ENCODE measurements around the gene ZBTB8OS. TPM values are rescaled to one million over a fixed set of nuclear protein-coding genes. Genes with fewer than 3 reads are reported as not detected.
"Not testable (repeated sequence)": the region's sequence is repeated elsewhere in the genome, so short reads cannot be mapped to it uniquely, and the experiment has no call there.

The ZBTB8OS gene
- 48.8 and 64.5 TPM in 2 replicates for total RNA-seq

DNA sequence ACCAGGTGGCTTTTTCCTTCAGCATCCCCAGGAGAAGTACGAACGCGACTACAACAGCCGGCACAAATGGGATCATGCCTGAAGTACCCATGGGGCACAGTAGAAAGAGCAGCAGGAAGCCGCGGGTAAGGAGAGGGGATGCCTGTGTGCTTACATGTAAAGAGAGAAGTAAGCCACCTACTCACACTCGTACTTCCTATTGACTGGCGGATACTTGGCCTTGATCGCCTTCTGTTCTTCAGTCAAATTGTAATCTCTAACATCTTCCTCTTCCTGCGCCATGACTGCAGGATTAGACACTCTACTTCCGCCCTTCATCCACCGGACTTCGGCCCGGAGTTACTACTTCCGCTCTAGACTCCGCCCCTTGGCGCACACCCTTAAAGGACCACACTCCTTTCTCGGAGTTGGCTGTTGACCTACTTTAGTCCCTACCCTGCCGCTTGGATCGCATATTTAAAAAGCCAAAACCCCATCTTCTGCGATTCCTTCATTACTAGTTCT, at the start of gene ZBTB8OS:
Gene ZBTB8OS, minus strand, starts transcription at position 303 of the 504 bp plus-strand sequence. Its CDS starts 21 bp downstream, at position 282.
- intact Hi-C loops (cut with micrococcal nuclease) = loop anchor here (1.0 to 10.0 kb wide), 16 partner anchors 23 to 1353 kb away; partner anchors contain the start of genes AK2, AZIN2, BSDC1 and CCDC28B

DNA sequence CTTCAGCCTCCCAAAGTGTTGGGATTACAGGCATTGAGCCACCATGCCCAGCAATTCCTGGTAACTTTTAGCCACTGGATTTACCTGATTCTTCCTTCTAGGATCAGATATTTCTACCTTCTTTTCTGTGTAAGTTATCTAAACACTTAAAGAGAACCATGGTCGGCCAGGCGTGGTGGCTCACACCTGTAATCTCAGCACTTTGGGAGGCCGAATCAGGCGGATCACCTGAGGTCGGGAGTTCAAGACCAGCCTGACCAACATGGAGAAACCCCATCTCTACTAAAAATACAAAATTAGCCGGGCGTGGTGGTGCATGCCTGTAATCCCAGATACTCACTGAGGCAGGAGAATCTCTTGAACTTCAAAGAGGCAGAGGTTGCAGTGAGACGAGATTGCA, 46.6 kb upstream of the ZBTB8OS start:
- intact Hi-C loops (cut with micrococcal nuclease) = not testable (repeated sequence)

DNA sequence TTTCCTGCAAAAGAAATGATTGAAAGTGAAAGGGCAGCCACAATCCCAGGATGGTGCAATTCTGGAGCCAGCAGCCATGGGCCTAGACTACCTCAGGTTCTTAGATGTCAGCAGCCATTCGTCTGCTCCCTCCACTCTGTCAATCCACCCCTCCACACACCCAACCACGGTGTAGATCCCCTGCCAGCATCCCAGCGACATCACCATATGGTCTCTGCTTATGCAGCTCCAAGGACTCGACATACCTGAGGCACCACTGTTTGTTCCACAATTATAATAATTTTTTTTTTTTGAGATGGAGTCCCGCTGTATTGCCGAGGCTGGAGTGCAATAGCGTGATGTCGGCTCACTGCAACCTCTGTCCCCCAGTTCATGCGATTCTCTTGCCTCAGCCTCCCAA, 45.7 kb upstream of the ZBTB8OS start:
- intact Hi-C loops (cut with micrococcal nuclease) = no loop called here

DNA sequence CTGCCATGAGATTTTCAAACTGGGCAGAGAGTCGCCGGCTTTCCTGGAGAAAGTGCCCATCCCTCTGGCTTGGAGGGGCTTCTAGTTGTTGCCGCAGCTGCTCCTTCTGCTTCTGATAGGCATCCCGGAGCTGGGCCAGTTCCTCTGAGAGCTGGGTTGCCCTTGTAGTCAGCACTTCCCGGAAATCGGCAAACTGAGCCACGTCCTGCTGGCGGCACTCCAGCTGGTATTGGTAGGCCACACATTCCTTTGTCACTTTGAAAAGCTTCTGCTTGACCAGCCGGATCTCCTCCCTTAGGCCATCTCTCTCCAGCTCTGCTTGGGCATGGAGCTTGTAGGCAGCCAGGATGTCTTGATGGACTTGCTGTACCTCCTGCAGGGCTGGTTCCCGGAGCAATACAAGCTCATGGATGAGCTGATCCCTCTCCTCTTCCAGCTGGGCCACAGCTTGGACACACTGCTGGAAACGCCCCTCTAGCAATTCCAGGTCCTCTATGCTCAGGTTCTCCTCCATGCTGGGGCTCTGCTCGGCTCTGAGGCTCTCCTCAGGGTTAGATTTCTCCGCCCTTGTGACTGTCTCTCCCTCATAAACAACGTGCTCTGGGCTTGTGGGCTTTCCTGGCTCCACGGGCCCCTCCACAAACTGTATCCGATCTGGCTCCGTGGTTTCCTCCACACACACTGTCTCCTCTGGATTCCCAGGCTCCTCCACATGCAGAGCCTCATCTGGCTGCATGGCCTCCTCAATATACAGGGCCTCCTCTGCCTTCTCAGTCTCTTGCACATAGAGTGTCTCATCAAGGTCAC, 45.0 kb upstream of the ZBTB8OS start:
- intact Hi-C loops (cut with micrococcal nuclease) = no loop called here

DNA sequence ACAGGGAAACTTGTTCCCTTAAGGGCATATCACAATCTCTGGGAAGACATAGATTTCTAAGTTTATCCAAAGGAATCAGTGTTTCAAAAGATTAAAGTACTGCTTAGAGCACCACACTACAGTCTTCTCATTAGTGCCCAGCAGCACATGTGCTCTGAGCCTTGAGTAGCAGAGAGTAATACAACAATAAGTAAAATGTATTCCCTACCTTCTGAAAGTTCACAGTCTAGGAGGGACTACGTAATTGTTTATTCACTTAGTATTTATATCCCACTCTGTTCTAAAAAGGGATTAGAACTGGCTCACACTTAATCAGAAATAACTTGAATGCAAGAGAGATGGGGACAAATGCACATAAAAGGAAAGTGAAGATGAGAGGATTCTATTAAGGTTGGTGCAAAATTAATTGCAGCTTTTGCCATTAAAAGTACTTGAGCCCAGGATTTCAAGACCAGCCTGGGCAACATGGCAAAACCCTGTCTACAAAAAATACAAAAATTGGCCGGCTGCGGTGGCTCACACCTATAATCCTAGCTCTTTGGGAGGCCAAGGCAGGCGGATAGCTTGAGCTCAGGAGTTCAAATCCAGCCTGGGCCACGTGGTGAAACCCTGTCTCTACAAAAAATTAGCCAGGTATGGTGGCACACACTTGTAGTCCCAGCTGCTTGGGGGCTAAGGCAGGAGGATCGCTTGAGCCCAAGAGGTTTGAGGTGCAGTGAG, 43.3 kb upstream of the ZBTB8OS start:
- intact Hi-C loops (cut with micrococcal nuclease) = no loop called here

DNA sequence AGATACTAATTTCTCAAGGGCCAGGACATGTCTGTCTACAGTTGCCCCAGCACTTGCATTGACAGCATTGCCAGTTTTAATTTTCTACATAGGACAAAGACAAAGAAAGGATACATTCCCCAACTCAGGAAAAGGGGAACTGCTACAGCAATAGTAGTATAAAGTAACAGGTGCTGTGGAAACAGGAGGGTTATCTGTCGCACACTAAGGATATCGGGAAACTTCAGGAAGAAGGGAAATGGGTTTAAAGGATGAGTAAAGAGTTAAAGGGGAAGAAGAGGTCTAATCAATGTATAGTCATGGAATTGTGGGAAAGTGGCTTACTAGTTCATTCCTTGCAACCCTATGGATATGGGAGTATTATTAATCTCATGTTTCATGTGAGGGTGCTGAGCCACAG, 36.0 kb upstream of the ZBTB8OS start:
- intact Hi-C loops (cut with micrococcal nuclease) = no loop called here

DNA sequence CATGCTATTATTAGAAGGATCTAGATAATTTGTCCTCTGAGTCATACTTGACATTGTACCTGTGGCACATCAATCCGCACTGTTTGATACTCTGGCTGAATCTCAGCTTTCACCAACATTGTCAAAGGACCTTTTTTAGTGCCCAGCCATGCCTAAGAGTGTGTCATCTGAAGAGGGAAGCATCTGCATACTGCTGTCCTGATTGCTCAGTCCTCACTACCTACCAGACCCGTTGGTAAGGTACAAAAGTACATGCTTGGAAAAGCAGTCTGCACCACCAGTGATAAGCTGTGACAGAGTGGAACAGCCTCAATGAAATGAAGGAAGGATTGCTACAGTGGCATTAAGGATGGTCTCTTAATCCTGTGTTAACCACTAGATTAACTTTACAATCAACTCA, 35.1 kb upstream of the ZBTB8OS start:
- intact Hi-C loops (cut with micrococcal nuclease) = no loop called here

DNA sequence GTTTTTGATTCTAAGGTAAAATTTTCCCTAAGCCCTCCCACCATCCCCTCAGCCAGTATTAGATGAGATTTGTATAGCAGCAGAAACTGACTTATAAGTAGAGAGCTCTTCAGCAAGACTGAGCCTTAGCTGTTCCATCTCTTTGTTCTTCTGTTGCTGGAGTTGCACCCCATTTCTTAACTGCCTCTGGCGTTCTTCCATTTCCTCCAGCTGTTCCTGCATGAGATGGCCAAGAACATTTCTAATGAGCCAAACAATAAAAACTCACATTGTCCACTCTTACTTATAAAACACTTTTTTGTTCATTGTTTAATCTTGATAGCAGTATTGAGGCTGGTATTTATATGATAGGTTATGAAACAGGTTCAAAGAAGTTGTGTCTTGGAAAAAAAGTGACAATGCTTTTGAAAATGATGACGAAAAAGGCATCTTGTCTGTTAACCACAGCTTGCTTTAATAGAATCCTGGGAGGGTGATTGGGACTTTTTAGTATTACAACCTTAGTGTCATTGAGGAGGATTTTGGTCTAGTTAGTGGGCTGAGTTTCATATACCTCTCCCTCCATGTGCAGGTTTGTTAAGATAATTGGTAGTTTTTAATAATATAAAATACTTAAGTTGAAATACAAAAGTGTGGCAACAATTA, 33.9 kb upstream of the ZBTB8OS start:
- intact Hi-C loops (cut with micrococcal nuclease) = no loop called here

DNA sequence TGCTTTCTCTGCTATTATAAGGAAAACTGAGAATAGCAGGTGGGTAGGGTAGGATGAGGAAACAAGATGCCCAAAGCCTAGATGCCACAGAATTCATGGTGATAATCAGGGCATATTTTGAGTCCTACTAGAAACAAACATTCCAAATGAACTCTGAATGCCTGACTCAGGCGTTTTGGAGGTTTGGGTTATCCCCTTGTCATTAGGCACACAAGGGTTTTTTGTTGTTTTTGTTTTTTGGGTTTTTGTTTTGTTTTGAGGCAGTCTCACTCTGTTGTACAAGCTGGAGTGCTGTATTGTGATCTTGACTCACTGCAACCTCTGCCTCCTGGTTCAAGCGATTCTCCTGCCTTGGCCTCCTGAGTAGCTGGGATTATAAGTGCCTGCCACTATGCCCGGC, 33.0 kb upstream of the ZBTB8OS start:
- intact Hi-C loops (cut with micrococcal nuclease) = no loop called here

DNA sequence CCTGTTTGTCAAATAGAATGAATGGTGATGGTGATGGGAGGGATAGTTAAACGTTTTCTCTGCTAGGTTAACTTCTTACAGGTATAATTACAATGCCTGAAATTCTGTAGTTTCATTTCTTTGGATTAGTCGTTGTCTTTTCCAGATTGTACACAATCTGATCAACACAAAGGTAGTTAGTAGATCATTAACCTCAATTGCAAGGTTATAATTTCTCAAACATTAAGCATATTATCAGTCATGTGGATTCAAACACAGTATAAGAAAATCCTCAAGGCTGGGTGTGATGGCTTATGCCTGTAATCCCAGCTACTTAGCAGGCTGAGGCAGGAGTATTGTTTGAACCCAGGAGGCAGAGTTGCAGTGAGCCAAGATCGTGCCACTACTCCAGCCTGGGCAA, 31.6 kb upstream of the ZBTB8OS start:
- intact Hi-C loops (cut with micrococcal nuclease) = no loop called here

DNA sequence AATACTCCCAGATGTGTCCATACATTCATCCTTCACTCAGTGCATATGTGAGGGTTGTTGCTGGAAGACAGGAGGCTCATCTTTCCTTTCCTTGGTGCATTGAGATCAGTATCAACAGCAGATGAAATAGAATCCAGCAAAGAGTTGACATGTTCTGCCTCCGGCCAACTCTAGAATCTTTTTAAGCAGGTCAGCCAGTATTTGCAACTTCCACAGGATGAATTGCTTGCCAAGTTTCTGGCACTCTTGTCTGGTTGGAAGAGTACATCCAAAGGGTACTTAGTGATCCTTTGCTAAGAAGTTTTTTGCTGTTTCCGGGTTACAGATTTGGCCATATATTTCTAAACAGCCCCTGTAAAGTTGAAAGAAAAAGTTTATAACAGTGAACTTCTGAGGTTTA, 31.2 kb upstream of the ZBTB8OS start:
- intact Hi-C loops (cut with micrococcal nuclease) = no loop called here

DNA sequence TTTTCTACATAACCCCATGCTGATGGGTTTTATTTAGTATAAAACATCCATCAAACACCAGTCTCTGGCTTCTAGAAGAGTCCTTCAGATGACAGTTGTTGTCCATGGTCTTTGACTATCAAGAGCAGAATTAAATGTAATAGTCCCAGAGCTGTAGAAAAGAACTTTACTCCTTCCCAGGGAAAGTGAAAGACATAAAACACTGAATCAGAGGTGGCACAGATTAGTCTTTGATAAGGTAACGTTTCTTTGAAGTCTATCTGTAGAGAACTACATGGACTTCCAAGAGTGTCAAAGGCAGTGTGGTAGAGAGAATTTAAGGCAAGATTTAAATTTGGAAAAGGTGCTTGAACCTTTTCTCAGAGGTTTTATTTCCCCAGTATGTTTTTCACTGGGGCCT, 30.3 kb upstream of the ZBTB8OS start:
- intact Hi-C loops (cut with micrococcal nuclease) = no loop called here

DNA sequence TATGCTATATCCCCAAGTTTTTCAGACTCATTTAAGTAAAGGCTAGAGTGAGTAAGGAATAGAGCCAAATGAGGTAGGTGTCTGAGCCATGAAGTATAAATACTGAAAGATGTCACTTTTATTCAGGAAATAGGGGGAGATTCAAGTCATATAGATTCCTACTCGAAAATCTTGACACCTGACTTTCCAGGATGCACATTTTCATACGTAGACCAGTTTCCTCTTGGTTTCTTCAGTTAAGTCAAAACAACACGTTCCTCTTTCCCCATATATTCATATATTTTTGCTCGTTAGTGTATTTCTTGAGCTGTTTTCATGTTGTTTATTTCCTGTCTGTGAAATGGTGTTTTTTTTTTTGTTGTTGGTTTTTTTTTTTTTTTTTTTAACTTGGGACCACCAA, 29.6 kb upstream of the ZBTB8OS start:
- intact Hi-C loops (cut with micrococcal nuclease) = not testable (repeated sequence)

DNA sequence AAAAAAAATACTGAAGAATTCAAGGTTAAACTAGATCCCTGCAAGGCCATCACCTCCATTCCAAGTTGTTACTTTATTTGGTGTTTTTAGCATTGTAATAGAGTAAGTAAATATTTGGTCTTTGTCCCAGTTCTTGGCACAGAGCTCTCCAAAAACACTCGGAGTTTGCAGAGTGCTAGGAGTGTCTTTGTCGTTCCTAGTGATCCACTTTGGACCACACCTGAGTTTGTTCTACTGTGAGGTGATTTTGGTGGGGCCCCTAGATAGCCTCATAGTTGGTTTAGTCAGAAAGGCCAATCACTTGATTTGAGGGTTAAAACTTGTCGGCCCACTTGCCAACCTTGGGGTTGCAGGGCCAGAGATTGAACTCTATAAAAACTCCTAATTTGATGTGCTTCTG, 26.6 kb upstream of the ZBTB8OS start:
- intact Hi-C loops (cut with micrococcal nuclease) = no loop called here

DNA sequence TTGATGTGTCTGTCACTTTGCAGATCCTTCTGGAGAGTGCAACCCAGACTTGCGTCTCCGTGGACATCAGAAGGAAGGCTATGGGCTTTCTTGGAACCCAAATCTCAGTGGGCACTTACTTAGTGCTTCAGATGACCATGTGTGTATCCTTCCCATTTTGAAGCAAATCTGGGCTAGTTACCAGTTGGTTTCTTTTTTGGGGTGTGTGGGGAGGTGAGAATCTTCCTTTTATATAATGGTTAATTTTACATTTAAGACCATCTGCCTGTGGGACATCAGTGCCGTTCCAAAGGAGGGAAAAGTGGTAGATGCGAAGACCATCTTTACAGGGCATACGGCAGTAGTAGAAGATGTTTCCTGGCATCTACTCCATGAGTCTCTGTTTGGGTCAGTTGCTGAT, 18.4 kb upstream of the ZBTB8OS start:
- intact Hi-C loops (cut with micrococcal nuclease) = not testable (repeated sequence)

DNA sequence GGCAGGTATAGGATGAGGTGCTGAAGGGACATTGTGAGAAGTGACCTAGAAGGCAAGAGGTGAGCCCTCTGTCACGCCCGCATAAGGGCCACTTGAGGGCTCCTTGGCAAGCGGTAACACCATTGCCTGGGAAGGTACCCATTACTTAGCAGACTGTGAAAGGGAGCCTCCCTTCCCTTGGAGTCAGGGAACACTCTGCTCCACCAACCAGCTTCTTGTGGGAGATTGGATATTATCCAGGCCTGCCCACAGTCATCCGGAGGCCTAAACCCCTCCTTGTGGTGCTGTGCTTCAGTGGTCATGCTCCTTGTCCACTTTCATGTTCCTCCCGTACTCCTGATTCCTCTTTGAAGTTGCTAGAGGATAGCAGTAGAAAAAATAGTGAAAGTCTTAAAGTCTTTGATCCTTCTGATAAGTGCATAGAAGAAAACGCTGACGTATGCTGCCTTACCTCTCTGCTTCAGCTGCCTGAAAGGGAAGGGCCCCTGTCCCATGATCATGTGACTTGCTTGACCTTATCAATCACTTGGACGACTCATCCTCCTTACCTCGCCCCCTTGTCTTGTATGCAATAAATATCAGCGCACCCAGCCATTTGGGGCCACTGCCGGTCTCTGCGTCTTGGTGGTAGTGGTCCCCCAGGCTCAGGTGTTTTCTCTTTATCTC, 16.7 kb upstream of the ZBTB8OS start:
- intact Hi-C loops (cut with micrococcal nuclease) = no loop called here

DNA sequence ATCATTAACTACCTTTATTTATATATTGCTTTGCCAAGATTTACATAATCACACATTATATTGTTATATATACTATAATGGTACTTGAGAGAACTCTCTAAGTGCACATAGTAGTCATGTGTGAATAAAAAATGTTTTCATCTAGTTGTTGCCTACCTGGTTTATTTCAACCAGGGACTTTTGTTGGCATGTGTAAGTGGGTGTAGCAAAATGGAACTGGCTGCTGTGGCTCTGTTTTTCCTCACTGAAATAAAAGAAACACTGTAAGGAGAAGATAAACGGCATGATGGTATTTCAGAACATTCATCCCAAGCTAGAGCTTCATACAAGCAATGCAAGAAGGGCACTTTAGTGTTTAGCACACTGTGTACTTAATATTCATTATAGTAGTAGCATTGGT, 15.6 kb upstream of the ZBTB8OS start:
- intact Hi-C loops (cut with micrococcal nuclease) = no loop called here

DNA sequence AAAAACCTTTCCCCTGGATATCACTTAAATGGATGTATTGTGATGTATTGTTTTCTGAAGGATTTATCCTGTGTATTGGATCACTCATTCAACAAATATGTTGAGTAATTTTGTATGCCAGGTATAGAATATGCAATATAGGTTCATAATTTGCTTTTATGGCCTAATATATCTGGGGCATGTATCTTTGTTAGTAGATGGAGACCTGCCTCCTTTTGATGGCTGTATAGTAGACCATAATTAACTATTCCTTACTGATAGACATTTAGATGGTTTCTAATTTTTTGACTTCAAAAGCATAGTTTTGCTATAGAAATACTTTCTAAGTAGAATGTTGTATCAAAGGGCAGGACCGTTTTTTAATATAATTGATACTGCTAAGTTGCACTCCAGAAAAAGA, 9.2 kb upstream of the ZBTB8OS start:
- intact Hi-C loops (cut with micrococcal nuclease) = loop anchor here (10.0 kb wide), 1 partner anchor 645 kb away; the partner anchor contains the start of gene KHDRBS1

DNA sequence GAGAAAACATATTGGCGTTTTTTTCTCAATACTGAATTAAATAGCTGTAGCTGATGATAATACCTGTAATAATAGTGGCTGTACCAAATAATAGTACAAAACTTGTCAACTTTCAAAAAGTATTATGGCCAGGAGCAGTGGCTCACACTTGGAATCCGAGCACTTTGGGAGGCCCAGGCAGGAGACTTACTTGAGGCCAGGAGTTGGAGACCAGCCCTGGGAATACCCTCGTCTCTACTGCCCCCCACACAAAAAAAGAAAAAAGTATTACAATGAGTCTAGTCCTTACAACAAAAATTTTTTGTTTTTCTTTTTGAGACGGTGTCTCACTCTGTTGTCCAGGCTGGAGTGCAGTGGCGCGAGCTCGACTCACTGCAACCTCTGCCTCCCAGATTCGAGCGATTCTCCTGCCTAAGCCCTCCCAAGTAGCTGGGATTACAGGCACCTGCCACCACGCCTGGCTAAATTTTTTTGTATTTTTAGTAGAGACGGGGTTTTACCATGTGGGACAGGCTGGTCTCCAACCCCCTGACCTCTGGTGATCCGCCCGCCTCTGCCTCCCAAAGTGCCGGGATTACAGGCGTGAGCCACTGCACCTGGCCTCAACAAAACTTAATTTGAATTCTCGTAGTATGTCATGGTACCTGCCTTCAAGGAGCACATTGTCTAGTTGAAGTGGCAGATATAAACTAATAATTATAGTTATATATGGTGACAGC, 2.1 kb upstream of the ZBTB8OS start:
- intact Hi-C loops (cut with micrococcal nuclease) = loop anchor here (5.0 to 10.0 kb wide), 3 partner anchors 40 to 710 kb away; partner anchors contain the start of gene KHDRBS1

DNA sequence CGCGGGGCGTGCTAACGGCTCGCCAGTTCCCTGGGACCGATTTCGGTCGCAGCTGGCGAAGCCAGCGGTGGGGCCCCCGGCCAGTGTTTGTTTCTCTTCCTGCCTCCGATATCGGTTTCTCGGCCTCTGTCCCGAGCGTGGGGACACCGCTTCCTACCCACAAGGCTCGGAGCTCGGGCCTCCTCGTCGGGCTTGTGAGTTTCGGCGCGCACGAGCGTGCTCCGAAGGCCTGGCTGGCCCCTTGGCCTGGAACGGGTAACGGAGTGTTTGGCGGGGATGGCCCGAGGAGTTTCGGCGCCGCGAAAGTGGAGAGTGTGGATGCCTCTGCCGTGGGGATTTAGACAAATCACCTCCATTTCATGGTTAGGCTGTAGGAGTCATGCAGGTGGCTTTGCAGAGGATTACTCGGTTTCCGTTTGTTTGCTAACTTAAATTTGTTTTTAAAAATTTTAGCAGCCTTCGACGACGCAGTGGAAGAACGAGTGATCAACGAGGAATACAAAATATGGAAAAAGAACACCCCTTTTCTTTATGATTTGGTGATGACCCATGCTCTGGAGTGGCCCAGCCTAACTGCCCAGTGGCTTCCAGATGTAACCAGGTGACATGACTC, 1.2 kb upstream of the ZBTB8OS start:
- intact Hi-C loops (cut with micrococcal nuclease) = loop anchor here (1.0 to 10.0 kb wide), 11 partner anchors 39 to 1355 kb away; partner anchors contain the start of genes AK2, AZIN2, CCDC28B and KHDRBS1
